Smooth muscle cell (in vitro differentiated cells): ENCODE measurements around the gene FMN2. TPM values are rescaled to one million over a fixed set of nuclear protein-coding genes. Genes with fewer than 3 reads are reported as not detected.
A peak's percentile ranks its signal among the peaks of the same experiment; 100 is the strongest.

Experiments
- DNase-seq: peaks from one replicate; lab custom pipeline; 2025; ENCODE audit not compliant: unreplicated experiment; lab: John Stamatoyannopoulos, UW
- H2AFZ ChIP-seq: fragments of 200-600 bp; sonication (generic); 2 replicates; pipeline ENCODE4 v1.6.0; 2016; ENCODE audit warnings: antibody characterized with exemption, low read depth, mild to moderate bottlenecking
- H3F3A ChIP-seq: fragments of 200-600 bp; sonication (generic); 2 replicates; pipeline ENCODE4 v1.6.0; 2017; ENCODE audit warnings: antibody characterized with exemption, low read depth
- H3K27ac ChIP-seq: fragments of 200-600 bp; sonication (generic); 2 replicates; pipeline ENCODE4 v1.5.1; 2016; ENCODE audit warnings: low read depth, mild to moderate bottlenecking
- H3K27me3 ChIP-seq: fragments of 200-600 bp; sonication (generic); 2 replicates; pipeline ENCODE4 v1.6.1; 2016; ENCODE audit warnings: low read depth, mild to moderate bottlenecking
- H3K36me3 ChIP-seq: fragments of 200-600 bp; sonication (generic); 2 replicates; pipeline ENCODE4 v1.5.1; 2016; ENCODE audit warnings: low read depth
- H3K4me1 ChIP-seq: fragments of 200-600 bp; sonication (generic); 2 replicates; pipeline ENCODE4 v1.5.1; 2016; ENCODE audit warnings: low read depth
- H3K4me2 ChIP-seq: fragments of 200-600 bp; sonication (generic); 2 replicates; pipeline ENCODE4 v1.6.0; 2016; ENCODE audit warnings: mild to moderate bottlenecking
- H3K4me3 ChIP-seq: fragments of 200-600 bp; sonication (generic); 2 replicates; pipeline ENCODE4 v1.5.1; 2016; ENCODE audit warnings: mild to moderate bottlenecking
- H3K79me2 ChIP-seq: fragments of 200-600 bp; sonication (generic); 2 replicates; pipeline ENCODE4 v1.6.0; 2016; ENCODE audit warnings: low read depth, mild to moderate bottlenecking
- H3K9ac ChIP-seq: fragments of 200-600 bp; sonication (generic); 2 replicates; pipeline ENCODE4 v1.6.0; 2016; ENCODE audit warnings: low read depth
- H3K9me3 ChIP-seq: fragments of 200-600 bp; sonication (generic); replicated peaks from 2 replicates; pipeline ENCODE4 v1.5.1; 2016; ENCODE audit warnings: low read depth
- H4K20me1 ChIP-seq: fragments of 200-600 bp; sonication (generic); 2 replicates; pipeline ENCODE4 v1.6.0; 2016; ENCODE audit warnings: low read depth
- WGBS: methylation state at CpG from one replicate; pipeline ENCODE4 v1.1.7; 2016; ENCODE audit warnings: low lambda C conversion rate; 5-methylcytosine and 5-hydroxymethylcytosine counted together
- polyA plus RNA-seq: library from polyadenylated mRNA; unstranded; fragments of >200 nt; fragmentation: Nextera tagmentation; extraction: Ambion mirVana; gene quantifications from 2 replicates; pipeline ENCODE4 v1.2.1, GENCODE V29; 2016
- total RNA-seq: library from RNA; depleted of rRNA; stranded (reverse); fragments of >200 nt; gene quantifications from 2 replicates; pipeline ENCODE4 v1.2.3, GENCODE V29; 2014
- TF ChIP-seq, protein P1 (sequence below): fragments of 200-600 bp; sonication (generic); IDR thresholded peaks from 2 replicates; pipeline ENCODE4 v1.5.1; 2017; ENCODE audit warnings: borderline replicate concordance, mild to moderate bottlenecking, antibody characterized with exemption; ENCODE audit not compliant: insufficient read depth, poor library complexity, severe bottlenecking

Gene FMN2
- total and polyA plus RNA-seq, 2 experiments from 2014 or later = 1.9 to 6.2 TPM

DNA sequence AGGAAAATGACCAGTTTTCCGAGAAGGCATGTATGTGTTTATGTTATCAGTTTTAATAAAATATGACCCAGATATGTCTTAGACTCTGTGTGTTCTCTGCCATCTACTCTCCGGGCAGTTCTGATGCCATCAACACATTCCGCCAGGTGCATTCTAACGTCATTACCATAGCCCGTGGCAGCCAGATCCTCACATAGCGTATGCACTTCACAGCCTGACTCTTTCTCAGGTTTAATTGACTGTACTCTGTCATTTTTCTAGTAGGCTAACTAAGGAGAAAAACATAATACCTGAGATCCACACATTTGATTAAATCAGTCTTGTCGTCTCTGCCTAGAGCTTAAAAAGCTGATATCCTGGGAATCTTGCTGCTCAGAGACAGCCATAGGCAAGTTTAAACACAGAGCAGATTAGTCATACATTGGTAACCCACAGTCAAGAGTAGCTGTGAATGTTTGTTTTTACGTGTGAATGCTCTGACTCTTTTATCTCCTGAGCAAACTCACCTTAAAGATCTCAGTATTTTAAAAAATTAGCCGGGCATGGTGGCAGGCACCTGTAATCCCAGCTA lies 344.4 kb downstream of the FMN2 start:
- no peaks in the 10 kb centered on the region for H3K79me2 ChIP-seq
- no peaks in the 10 kb centered on the region for H3K9me3 ChIP-seq
- no peaks in the 10 kb centered on the region for H3K27me3 ChIP-seq
- TF ChIP-seq, protein P1, sequence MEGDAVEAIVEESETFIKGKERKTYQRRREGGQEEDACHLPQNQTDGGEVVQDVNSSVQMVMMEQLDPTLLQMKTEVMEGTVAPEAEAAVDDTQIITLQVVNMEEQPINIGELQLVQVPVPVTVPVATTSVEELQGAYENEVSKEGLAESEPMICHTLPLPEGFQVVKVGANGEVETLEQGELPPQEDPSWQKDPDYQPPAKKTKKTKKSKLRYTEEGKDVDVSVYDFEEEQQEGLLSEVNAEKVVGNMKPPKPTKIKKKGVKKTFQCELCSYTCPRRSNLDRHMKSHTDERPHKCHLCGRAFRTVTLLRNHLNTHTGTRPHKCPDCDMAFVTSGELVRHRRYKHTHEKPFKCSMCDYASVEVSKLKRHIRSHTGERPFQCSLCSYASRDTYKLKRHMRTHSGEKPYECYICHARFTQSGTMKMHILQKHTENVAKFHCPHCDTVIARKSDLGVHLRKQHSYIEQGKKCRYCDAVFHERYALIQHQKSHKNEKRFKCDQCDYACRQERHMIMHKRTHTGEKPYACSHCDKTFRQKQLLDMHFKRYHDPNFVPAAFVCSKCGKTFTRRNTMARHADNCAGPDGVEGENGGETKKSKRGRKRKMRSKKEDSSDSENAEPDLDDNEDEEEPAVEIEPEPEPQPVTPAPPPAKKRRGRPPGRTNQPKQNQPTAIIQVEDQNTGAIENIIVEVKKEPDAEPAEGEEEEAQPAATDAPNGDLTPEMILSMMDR = no peak
- H3K9ac ChIP-seq = no peak overlapping the region
- no peaks in the 10 kb centered on the region for H3K4me1 ChIP-seq
- H3F3A ChIP-seq = no peaks in the 10 kb centered on the region
- no peak overlapping the region for H3K4me3 ChIP-seq
- 67% methylated on average over 9 of the region's 9 CpGs for WGBS
- no peak for DNase-seq
- H3K36me3 ChIP-seq = no peaks in the 10 kb centered on the region
- H3K27ac ChIP-seq = no peak overlapping the region
- no peak overlapping the region for H3K4me2 ChIP-seq
- H2AFZ ChIP-seq = no peak overlapping the region
- H4K20me1 ChIP-seq = no peaks in the 10 kb centered on the region

DNA sequence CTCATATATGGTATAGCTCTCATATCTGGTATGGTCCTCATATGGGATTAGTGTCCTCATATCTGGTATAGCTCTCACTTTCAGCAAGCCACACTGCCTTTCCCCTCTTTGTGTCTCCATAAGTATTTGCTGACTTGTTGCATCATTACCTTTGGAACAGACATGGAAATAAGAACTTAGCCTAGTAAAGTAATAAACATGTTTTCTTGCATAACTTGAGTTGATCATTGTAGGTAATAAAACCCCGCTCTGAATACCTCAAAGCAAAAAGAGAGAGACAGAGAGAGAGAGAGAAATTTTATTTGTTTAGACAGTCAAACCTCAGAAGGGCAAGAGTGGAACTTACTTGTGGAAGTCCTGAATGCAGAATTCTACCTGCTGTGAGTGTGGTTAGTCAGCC lies 350.0 kb downstream of the FMN2 start:
- H3K36me3 ChIP-seq = no peaks in the 10 kb centered on the region
- no peak overlapping the region for H2AFZ ChIP-seq
- no peaks in the 10 kb centered on the region for H3K79me2 ChIP-seq
- H3F3A ChIP-seq = no peaks in the 10 kb centered on the region
- TF ChIP-seq, protein P1 = no peak
- H3K4me1 ChIP-seq = no peaks in the 10 kb centered on the region
- no peak overlapping the region for H3K9ac ChIP-seq
- H3K27ac ChIP-seq = no peak overlapping the region
- no peaks in the 10 kb centered on the region for H3K27me3 ChIP-seq
- no peak overlapping the region for H3K4me2 ChIP-seq
- no peaks in the 10 kb centered on the region for H4K20me1 ChIP-seq
- H3K4me3 ChIP-seq = no peak overlapping the region
- 100% methylated on average over 1 of the region's 1 CpG for WGBS
- no peaks in the 10 kb centered on the region for H3K9me3 ChIP-seq
- DNase-seq = no peak

DNA sequence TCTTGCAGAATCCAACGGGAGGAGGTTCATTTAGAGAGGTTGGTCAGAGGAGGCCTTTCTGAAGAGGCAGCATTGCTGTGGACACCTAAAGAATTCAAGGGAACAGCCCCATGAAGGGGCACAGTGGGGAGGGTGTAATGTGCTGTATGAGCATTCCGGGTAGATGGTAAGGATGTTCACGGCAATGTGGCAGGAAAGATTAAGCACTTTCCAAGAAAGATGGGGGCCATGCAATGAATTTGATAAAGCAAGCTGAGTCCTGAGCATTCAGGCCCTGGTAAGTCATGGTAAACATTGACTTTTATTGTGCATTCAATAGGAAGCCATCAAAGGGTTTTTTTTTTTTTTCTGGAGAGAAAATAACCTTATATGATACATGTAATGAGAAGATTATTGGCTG lies 353.7 kb downstream of the FMN2 start:
- no peak overlapping the region for H2AFZ ChIP-seq
- no peaks in the 10 kb centered on the region for H3K79me2 ChIP-seq
- no peak overlapping the region for H3K4me3 ChIP-seq
- H3K9ac ChIP-seq = no peak overlapping the region
- no peak for DNase-seq
- no peak overlapping the region for H3K4me2 ChIP-seq
- no peaks in the 10 kb centered on the region for H3K27me3 ChIP-seq
- no peaks in the 10 kb centered on the region for H3K9me3 ChIP-seq
- no peaks in the 10 kb centered on the region for H4K20me1 ChIP-seq
- H3K4me1 ChIP-seq = no peaks in the 10 kb centered on the region
- TF ChIP-seq, protein P1 = no peak
- no peaks in the 10 kb centered on the region for H3F3A ChIP-seq
- H3K36me3 ChIP-seq = no peaks in the 10 kb centered on the region
- no peak overlapping the region for H3K27ac ChIP-seq
- 93% methylated on average over 3 of the region's 3 CpGs for WGBS

DNA sequence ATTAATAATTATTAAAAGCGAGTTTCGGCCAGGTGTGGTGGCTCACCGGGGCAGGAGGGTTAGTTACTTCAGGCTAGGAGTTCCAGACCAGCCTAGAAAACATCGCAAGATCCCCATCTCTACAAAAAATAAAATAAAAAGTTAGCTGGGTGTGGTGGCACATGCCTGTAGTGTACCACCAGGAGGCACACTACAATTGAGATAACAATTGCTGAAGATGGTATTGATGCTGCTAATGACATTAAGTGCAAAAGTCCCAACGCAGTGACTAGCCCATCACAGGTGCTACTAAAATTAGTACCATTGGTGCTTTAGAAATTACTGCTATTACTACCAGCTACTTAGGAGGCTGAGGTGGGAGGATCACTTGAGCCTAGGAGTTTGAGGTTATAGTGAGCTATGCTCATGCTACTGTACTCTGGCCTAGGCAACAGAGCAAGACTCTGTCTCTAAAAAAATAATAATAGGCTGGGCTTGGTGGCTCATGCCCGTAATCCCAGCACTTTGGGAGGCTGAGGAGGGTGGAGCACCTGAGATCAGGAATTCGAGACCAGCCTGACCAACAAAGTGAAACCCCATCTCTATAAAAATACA lies 363.6 kb downstream of the FMN2 start:
- no peaks in the 10 kb centered on the region for H4K20me1 ChIP-seq
- no peak overlapping the region for H3K4me3 ChIP-seq
- no peaks in the 10 kb centered on the region for H3K36me3 ChIP-seq
- 62% methylated on average over 7 of the region's 7 CpGs for WGBS
- H3K27ac ChIP-seq = no peak overlapping the region
- no peaks in the 10 kb centered on the region for H3K4me1 ChIP-seq
- H3K9me3 ChIP-seq = no peaks in the 10 kb centered on the region
- H3K79me2 ChIP-seq = no peaks in the 10 kb centered on the region
- H3K4me2 ChIP-seq = no peak overlapping the region
- no peak for DNase-seq
- H3K27me3 ChIP-seq = no peaks in the 10 kb centered on the region
- no peak overlapping the region for H3K9ac ChIP-seq
- TF ChIP-seq, protein P1 = peak; percentile 48
- no peak overlapping the region for H2AFZ ChIP-seq
- no peaks in the 10 kb centered on the region for H3F3A ChIP-seq
